Measurements from ENCODE around the gene RILPL2.
"Not testable (repeated sequence)": the region's sequence is repeated elsewhere in the genome, so short reads cannot be mapped to it uniquely, and the experiment has no call there.

RILPL2 gene

DNA sequence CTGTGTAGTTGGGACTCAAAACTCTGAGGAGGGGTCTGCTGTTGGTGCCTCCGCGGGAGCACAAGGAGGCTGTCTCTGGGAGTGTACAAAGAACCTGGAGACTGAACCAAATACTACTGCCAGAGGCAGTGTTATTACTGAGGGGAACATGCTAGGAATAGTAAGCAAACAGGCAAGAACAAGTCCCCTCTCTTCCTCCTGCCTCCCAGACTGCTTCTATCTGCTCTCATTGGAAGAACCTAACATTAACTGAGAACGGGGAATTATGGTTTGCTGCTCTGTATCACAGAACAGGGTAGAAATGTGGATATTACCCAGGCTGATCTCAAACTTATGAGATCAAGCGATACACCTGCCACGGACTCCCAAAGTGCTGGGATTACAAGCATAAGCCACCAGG lies 57.1 kb downstream of the RILPL2 start:
- DNase-seq: no peak

- not testable (repeated sequence) for DNase-seq
Observed at GRCh38 chr12:123372415-123372814, 64.1 kb downstream of the RILPL2 start.

- not testable (repeated sequence) for DNase-seq
Observed at GRCh38 chr12:123371667-123372368, 64.7 kb downstream of the RILPL2 start.

DNA sequence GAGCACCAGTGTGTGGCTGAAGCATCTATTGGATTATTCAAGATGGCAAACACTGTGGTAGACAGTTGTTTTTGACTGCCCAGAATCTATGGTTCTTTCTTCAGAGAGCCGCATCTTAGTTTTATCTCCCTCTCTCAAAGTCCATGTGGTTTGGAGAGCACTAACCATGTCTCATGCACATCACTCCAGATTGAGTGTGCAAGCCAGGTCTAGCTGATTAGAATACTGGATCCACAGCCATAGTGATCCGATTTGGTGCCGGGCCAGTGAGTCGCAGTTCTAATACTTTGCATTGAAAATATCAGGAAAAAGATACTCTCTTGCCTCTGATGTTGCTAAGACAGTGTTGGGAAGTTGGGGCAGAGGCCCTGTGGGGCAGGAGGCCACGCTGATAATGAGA lies 67.3 kb downstream of the RILPL2 start:
- DNase-seq: no peak

DNA sequence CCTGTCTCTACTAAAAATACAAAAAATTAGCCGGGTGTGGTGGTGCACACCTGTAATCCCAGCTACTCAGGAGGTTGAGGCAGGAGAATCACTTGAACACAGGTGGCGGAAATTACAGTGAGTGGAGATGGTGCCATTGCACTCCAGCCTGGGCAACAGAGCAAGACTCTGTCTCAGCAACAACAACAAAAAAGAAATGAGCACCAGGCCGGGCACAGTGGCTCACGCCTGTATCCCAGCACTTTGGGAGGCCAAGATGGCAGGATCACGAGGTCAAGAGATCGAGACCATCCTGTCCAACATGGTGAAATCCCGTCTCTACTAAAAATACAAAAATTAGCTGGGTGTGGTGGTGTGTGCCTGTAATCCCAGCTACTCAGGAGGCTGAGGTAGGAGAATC lies 68.1 kb downstream of the RILPL2 start:
- DNase-seq: not testable (repeated sequence)

DNA sequence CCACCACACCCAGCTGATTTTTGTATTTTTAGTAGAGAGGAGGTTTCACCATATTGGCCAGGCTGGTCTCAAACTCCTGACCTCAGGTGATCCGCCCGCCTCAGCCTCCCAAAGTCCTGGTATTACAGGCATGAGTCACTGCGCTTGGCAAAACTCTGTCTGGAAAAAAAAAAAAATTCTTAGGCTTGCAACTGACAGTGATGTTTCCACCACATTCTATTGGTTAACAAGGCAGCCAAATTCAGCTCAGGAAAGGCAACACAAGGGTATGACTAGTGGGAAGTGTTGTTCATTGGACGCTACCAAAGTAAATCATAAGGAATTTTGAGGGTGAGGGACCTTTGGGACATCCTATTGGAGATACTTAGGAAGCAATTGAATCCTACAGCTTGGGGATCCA lies 69.0 kb downstream of the RILPL2 start:
- DNase-seq: no peak
